Stimulated activated CD4-positive, alpha-beta T cell treated with anti-CD3 and anti-CD28 coated beads, Interleukin-15, amount 100 ng/mL, for 24 hours (primary cell): ENCODE data around the gene SYNE2.

Source experiments
- DNase-seq: peaks from one replicate; pipeline ENCODE4 v3.0.0-alpha.2; 2020

Gene SYNE2

DNA sequence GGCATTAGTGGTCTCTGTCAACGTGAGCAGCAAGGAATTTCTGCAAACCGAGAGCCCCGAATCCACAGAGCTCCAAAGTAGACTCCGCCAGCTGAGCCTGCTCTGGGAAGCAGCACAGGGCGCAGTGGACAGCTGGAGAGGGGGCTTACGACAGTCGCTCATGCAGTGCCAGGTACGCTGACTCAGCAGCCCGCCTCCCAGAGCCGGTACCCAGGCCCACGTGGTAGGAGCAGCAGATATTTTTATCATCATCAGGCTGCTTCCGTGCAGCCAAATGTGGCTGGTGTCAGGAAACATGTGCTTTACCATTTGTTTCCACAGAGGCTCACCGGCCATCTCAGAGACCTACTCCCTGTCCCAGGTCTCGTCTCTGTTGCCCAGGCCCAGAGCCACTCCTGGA is 367.7 kb downstream of the SYNE2 start:
- DNase-seq = no peak

DNA sequence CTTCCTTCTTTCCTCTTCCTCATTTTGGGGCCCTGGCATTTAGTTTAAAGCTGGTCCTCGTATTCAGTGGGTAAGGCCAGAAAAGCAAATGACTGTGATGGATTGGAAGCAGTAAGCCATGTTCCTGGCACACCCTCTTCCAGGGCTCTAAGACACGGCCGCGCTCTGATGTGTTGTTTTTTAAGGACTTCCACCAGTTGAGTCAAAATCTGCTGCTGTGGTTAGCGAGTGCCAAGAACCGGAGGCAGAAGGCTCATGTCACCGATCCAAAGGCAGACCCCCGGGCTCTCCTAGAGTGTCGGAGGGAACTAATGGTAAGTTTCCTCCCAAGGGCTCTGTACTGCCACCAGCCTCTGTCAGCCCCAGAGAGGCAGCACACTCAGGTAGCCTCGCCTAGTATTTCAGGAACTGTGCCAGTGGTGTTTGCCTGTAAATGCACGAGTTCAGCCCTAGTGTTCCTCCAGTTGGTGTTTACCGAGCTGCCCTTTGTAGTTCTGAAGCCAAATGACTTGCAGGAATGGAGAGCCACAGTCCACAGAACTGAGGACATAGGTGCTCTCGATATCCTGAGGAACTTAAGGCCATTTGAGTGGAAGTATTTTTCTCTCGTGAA is 368.7 kb downstream of the SYNE2 start:
- DNase-seq = no peak

GRCh38 chr14:64225151-64225757 is 372.4 kb downstream of the SYNE2 start:
- DNase-seq = no peak

GRCh38 chr14:64227856-64228255 is 375.1 kb downstream of the SYNE2 start:
- DNase-seq = no peak

DNA sequence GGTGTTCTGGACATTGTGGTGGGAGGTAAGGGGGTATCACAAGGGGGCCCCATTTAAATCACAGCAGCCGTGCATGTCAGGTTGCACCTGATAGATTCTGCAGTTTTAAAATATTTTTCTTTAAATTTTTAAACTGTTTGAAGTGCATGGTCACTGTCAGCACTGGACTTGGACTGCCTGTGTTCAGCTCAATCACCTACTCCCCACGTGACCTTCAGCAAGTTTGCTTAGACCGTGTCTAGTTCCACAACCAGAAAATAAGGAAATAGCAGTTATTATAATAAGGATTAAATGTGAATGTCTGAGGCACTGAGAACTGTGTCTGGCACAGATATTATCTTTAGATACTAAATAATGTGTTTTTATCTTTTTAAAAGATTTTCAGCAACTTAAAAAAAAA is 376.7 kb downstream of the SYNE2 start:
- no peak for DNase-seq

DNA sequence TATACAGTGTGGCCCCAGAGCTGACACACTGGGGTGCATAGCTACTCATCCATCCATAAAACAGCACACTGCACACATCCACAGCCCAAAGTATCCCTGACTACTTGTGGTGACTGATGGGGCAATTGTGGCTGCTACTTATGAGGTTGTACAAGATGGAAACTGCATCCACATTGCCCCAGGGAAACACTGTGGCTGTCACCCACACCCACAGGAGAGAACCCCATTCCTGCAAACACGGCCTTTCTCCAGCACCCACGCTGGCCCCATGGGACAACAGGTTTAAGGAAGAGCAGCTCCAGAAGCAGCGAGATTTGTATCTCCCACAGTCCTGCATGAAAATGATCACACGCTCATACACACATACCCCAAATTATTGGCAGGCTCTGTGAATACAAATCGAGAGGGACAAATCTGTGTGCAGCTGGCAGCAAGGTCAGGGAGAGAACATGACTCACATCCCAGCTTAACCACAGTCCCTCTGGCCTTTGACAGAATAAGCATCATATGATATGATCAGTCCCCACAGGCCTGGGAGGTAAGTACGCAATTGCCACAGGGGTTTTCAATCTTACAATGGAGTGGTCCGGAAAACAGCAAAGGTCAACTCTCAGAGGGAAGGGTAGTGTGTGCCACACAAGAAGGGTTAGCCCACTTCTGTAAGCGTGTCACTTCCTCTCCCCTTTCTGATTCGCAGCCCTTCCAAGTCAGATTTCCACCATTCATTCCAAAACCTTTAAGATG is 379.5 kb downstream of the SYNE2 start:
- peak; percentile 32 for DNase-seq

GRCh38 chr14:64232944-64233343 is 380.1 kb downstream of the SYNE2 start:
- no peak for DNase-seq

DNA sequence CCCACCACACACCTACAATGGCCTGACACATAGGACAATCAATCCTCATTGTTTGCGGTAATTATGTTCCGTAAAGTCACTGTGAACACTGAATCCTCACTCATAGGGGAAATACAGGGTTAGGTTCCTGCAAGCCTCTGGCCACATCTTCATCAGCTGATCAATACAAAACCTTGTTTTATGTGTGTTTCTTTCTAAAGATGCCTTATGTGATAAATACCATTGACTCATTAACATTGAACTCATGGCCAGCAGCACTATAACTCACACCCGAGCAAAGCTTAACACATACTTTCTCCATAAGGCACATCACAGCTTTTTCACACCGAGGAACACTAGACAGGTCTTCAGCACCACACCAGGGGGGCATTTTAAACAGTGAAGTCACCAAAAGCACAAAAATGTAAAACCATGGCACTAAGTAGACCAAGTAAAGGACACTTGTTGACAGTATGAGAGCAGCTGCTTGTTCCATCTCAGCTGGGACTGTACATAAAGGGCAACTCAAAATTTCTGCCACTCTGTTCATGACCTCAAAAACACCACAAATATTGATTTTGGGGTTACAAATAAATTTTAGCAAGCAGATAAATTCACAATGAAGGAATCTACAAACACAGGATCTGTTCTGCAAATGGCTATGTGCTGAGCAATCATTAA is 380.9 kb downstream of the SYNE2 start:
- no peak for DNase-seq

GRCh38 chr14:64234877-64235651 is 382.3 kb downstream of the SYNE2 start:
- DNase-seq = no peak

GRCh38 chr14:64235652-64236640 is 383.1 kb downstream of the SYNE2 start:
- no peak for DNase-seq

GRCh38 chr14:64238049-64238448 is 385.2 kb downstream of the SYNE2 start:
- no peak for DNase-seq

- DNase-seq = no peak
Observed at GRCh38 chr14:64238631-64239030, 385.8 kb downstream of the SYNE2 start.

GRCh38 chr14:64244279-64244678 is 391.5 kb downstream of the SYNE2 start:
- DNase-seq = no peak

DNA sequence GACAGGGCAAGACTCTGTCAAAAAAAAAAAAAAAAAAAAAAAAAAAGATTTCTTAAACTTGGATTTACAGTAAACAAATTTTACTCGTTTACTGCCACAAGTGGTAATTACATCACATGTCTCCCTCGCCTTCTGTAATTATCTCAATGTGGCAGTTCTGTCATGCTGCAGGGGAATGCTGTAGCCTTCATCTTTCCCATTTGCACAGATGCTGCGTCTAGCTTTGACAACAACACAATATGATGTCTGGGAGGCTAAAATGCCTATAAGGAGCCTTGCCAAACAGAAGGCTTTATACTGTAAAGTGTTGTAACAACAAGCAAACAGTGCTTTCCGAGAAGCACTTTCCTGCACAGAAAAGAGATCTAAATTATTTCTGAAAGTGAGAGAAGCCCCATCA is 392.7 kb downstream of the SYNE2 start:
- no peak for DNase-seq

DNA sequence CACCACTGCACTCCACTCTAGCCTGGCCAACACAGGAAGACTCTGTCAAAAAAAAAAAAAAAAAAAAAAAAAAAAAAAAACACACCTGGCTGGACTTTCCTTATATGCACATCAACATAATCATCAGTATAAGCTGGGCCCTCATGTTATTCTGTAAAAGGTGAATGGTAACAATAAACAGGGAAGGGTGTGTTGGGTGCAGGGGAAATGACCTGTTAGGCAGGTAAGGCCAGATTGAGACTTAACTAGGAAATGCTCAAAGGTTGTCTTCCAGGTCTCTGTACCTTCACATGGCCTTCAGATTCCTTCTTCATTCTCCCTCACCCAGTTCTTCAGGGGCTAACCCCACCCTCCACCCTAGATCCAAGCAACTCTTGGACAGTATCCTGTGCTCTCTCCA is 393.9 kb downstream of the SYNE2 start:
- DNase-seq = no peak

DNA sequence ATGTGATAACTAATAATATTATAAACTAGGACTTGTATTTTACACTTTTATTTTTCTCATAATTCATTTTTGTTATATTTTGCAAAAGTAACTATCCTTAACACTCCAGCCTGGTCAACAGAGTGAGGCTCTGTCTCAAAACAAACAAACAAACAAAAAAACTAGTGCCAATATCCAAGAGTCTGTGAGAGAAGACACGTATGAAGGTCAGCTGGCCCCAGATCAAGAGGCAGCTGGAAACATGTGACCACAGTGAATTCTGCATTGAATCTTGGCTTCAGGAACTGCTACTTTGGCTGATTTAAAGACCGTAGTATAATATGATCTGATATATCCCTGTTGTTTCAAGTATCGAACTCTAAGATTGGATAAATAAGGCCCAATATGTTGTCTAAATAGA is 394.4 kb downstream of the SYNE2 start:
- DNase-seq = no peak

DNA sequence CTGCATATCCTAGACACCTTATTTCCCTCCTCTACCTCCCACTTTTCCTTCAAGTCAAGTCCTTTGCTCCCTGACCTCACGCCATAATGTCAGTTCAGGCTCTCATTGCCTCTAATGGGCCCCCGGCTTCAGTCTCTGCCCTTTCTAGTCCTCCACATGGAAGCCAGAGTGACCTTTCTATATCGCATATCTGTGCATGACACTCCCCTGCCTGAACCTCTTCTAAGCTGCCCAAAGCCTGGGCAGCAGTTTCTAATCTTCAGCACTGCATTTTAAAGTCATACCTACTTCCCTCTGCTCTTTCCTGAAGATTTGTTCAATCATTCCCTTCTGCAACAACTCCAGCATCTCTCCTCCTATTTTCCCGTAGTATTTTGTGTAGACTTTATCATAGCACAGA is 395.9 kb downstream of the SYNE2 start:
- no peak for DNase-seq

- DNase-seq = no peak
Observed at GRCh38 chr14:64249363-64249762, 396.6 kb downstream of the SYNE2 start.

DNA sequence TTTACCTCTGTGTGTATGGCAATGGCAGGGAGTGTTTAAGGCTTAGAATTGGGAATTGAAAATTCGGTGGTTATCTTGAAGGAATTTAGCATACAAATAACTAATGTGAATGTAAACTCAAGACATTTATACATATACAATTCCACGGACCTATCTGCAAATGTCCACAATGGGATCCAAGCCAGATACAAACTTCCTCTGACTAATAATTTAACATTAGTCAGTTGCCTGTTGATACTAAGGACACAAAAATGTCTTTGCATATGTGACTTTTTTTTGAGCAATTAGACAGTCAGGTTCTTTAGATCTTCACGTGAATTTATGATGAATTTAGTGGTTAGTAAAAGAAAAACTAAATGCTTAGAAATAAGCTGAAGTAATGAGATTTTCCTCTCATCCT is 400.9 kb downstream of the SYNE2 start:
- DNase-seq = no peak

DNA sequence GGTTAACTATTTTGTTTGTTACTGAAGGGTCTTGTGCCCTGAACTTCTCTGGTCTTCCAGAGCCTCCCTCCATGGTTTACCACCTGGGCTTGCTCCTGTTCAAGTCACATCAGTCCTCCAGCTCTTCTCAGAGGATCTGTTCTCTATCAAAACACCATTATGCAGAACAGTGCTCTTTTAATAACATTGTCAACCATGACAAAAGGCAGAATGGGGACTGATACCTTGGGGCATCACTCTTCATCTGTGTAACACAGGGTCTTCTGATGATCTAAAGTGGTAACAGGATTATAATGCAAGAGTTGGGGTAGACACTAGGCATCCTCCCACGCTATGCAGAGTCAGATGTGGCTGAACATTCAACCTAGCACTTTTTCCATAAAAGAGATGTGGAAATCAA is 403.0 kb downstream of the SYNE2 start:
- no peak for DNase-seq

- DNase-seq = no peak
Observed at GRCh38 chr14:64260418-64260817, 407.6 kb downstream of the SYNE2 start.

DNA sequence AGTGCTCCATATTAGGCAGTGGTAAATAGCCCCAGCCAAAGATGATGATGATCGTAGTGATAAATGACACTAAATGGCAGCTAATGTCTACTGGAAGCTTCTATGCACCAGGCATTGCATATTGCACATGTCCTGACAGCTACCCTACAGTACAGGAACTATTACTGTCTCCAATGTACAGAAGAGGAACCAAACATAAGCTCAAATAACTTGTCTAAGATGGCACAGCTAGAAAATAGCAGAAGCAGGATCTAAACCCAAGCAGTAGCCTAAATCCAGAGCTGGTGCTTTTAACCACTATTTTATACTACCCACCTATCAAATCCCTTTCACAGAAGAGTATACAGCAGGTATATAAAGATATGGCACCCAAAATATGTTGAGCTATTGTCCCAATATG is 412.4 kb downstream of the SYNE2 start:
- no peak for DNase-seq
